Frontal cortex (tissue), 4 donors: Measurements from ENCODE around the gene ATXN1. TPM values are rescaled to one million over a fixed set of nuclear protein-coding genes. Genes with fewer than 3 reads are reported as not detected.

ENCODE experiments used
- DNase-seq, 2 donors: peaks; one replicate each; pipeline ENCODE4 v3.0.0; 2012; ENCODE audit warnings: low spot score in 2 of 2
- FAIRE-seq: peaks from 2 replicates; lab custom pipeline; 2012; peaks lifted over from hg19 to GRCh38; lab: Jason Lieb, UNC
- total RNA-seq: library from RNA; depleted of rRNA; stranded (reverse); fragments of >200 nt; gene quantifications from one replicate; pipeline ENCODE4 v1.2.3, GENCODE V29; 2014
- donor health status: control.
- donor health status: control.
- donor health status: control.

ATXN1 gene
- total RNA-seq, 1 donor from 2014 or later = 52.2 TPM

- FAIRE-seq = no peak
Observed at GRCh38 chr6:16783952-16784565, 22.8 kb upstream of the ATXN1 start.

GRCh38 chr6:16783509-16783908 is 22.2 kb upstream of the ATXN1 start:
- DNase-seq (no peak), FAIRE-seq (no peak)

More at GRCh38 chr6:16783952-16784565, 22.8 kb upstream of the ATXN1 start:
- no peak for DNase-seq

GRCh38 chr6:16782278-16782677 is 21.0 kb upstream of the ATXN1 start:
- no peak for DNase-seq
- no peak for FAIRE-seq

- FAIRE-seq = no peak
- no peak for DNase-seq
Observed at GRCh38 chr6:16781348-16782169, 20.3 kb upstream of the ATXN1 start.

GRCh38 chr6:16778521-16778920 is 17.3 kb upstream of the ATXN1 start:
- FAIRE-seq (no peak), DNase-seq (no peak)

- DNase-seq (no peak), FAIRE-seq (no peak)
Observed at GRCh38 chr6:16777794-16778193, 16.5 kb upstream of the ATXN1 start.

- no peak for FAIRE-seq
- no peak for DNase-seq
Observed at GRCh38 chr6:16776394-16777017, 15.2 kb upstream of the ATXN1 start.

GRCh38 chr6:16774437-16774836 is 13.2 kb upstream of the ATXN1 start:
- DNase-seq (no peak), FAIRE-seq (no peak)

GRCh38 chr6:16773362-16773761 is 12.1 kb upstream of the ATXN1 start:
- FAIRE-seq = no peak
- no peak for DNase-seq

- FAIRE-seq = no peak
- DNase-seq = peak in 1 of 2 donors; percentile 32
Observed at GRCh38 chr6:16770701-16771569, 9.7 kb upstream of the ATXN1 start.

GRCh38 chr6:16769986-16770376 is 8.7 kb upstream of the ATXN1 start:
- DNase-seq = no peak
- FAIRE-seq = no peak

GRCh38 chr6:16769131-16769985 is 8.1 kb upstream of the ATXN1 start:
- FAIRE-seq (no peak), DNase-seq (no peak)

- DNase-seq (no peak), FAIRE-seq (no peak)
Observed at GRCh38 chr6:16768477-16768830, 7.2 kb upstream of the ATXN1 start.

GRCh38 chr6:16767765-16768476 is 6.7 kb upstream of the ATXN1 start:
- DNase-seq = no peak
- FAIRE-seq = no peak

GRCh38 chr6:16766836-16767745 is 5.8 kb upstream of the ATXN1 start:
- DNase-seq (no peak), FAIRE-seq (no peak)

- FAIRE-seq = no peak
- no peak for DNase-seq
Observed at GRCh38 chr6:16766043-16766536, 4.8 kb upstream of the ATXN1 start.

- DNase-seq = no peak
- no peak for FAIRE-seq
Observed at GRCh38 chr6:16765235-16765634, 4.0 kb upstream of the ATXN1 start.
